OCI-M2 (cell line): ENCODE measurements around the gene SLC25A38.
"Not testable (repeated sequence)": the region's sequence is repeated elsewhere in the genome, so short reads cannot be mapped to it uniquely, and the experiment has no call there.

Experiments
- DNase-seq: peaks from one replicate; lab custom pipeline; 2025; ENCODE audit not compliant: unreplicated experiment; lab: John Stamatoyannopoulos, UW

The SLC25A38 gene

GRCh38 chr3:39407259-39407629 lies 24.1 kb downstream of the SLC25A38 start:
- no peak for DNase-seq

GRCh38 chr3:39407773-39408492 lies 24.8 kb downstream of the SLC25A38 start:
- no peak for DNase-seq

- DNase-seq, result no peak
These were observed 25.6 kb downstream of the SLC25A38 start for GRCh38 chr3:39408493-39409372.

GRCh38 chr3:39409514-39410136 lies 26.5 kb downstream of the SLC25A38 start:
- DNase-seq, result no peak

GRCh38 chr3:39410893-39411292 lies 27.7 kb downstream of the SLC25A38 start:
- DNase-seq, result no peak

GRCh38 chr3:39412668-39413260 lies 29.6 kb downstream of the SLC25A38 start:
- no peak for DNase-seq

GRCh38 chr3:39413691-39414420 lies 30.7 kb downstream of the SLC25A38 start:
- DNase-seq, result peak; percentile 48

GRCh38 chr3:39414421-39414907 lies 31.3 kb downstream of the SLC25A38 start:
- DNase-seq, result no peak

GRCh38 chr3:39415302-39415701 lies 32.1 kb downstream of the SLC25A38 start:
- DNase-seq, result not testable (repeated sequence)

GRCh38 chr3:39415983-39416382 lies 32.8 kb downstream of the SLC25A38 start:
- DNase-seq, result no peak

- not testable (repeated sequence) for DNase-seq
These were observed 33.8 kb downstream of the SLC25A38 start for GRCh38 chr3:39416998-39417397.

- DNase-seq, result not testable (repeated sequence)
These were observed 35.5 kb downstream of the SLC25A38 start for GRCh38 chr3:39418556-39419225.

- no peak for DNase-seq
These were observed 36.7 kb downstream of the SLC25A38 start for GRCh38 chr3:39419742-39420315.

GRCh38 chr3:39420543-39420942 lies 37.4 kb downstream of the SLC25A38 start:
- DNase-seq, result no peak

GRCh38 chr3:39423436-39423970 lies 40.3 kb downstream of the SLC25A38 start:
- peak; percentile 40 for DNase-seq

GRCh38 chr3:39426312-39426711 lies 43.1 kb downstream of the SLC25A38 start:
- no peak for DNase-seq

- DNase-seq, result no peak
These were observed 44.3 kb downstream of the SLC25A38 start for GRCh38 chr3:39427506-39427905.

- no peak for DNase-seq
These were observed 45.6 kb downstream of the SLC25A38 start for GRCh38 chr3:39428745-39429201.

GRCh38 chr3:39429466-39429865 lies 46.3 kb downstream of the SLC25A38 start:
- no peak for DNase-seq
